Right forelimb (tissue), 1 donor: ENCODE measurements around the gene ATP6V1B1.
A peak's percentile ranks its signal among the peaks of the same experiment; 100 is the strongest.

ENCODE experiments used
- DNase-seq: peaks from one replicate; pipeline ENCODE4 v3.0.0-alpha.2; 2018

ATP6V1B1 gene

GRCh38 chr2:70947556-70948184, 12.0 kb downstream of the ATP6V1B1 start:
- no peak for DNase-seq

- DNase-seq: peak; percentile 87
These were observed 12.8 kb downstream of the ATP6V1B1 start for GRCh38 chr2:70948337-70949003.

- no peak for DNase-seq
These were observed 13.4 kb downstream of the ATP6V1B1 start for GRCh38 chr2:70949086-70949485.

- DNase-seq: no peak
These were observed 19.2 kb downstream of the ATP6V1B1 start for GRCh38 chr2:70954886-70955285.

GRCh38 chr2:70956141-70956540, 20.4 kb downstream of the ATP6V1B1 start:
- DNase-seq: no peak

- no peak for DNase-seq
These were observed 22.1 kb downstream of the ATP6V1B1 start for GRCh38 chr2:70957798-70958197.

- DNase-seq: no peak
These were observed 23.1 kb downstream of the ATP6V1B1 start for GRCh38 chr2:70958759-70959158.

GRCh38 chr2:70959271-70959761, 23.6 kb downstream of the ATP6V1B1 start:
- no peak for DNase-seq

GRCh38 chr2:70959851-70960832, 24.4 kb downstream of the ATP6V1B1 start:
- no peak for DNase-seq

GRCh38 chr2:70960833-70961647, 25.3 kb downstream of the ATP6V1B1 start:
- no peak for DNase-seq

- DNase-seq: no peak
These were observed 25.9 kb downstream of the ATP6V1B1 start for GRCh38 chr2:70961648-70961994.

GRCh38 chr2:70962211-70962884, 26.6 kb downstream of the ATP6V1B1 start:
- DNase-seq: no peak

- DNase-seq: no peak
These were observed 27.5 kb downstream of the ATP6V1B1 start for GRCh38 chr2:70962885-70963878.

- no peak for DNase-seq
These were observed 28.4 kb downstream of the ATP6V1B1 start for GRCh38 chr2:70964133-70964532.

- DNase-seq: peak; percentile 52
These were observed 29.1 kb downstream of the ATP6V1B1 start for GRCh38 chr2:70964596-70965386.

GRCh38 chr2:70965506-70965905, 29.8 kb downstream of the ATP6V1B1 start:
- no peak for DNase-seq

- no peak for DNase-seq
These were observed 31.0 kb downstream of the ATP6V1B1 start for GRCh38 chr2:70966681-70967080.

- no peak for DNase-seq
These were observed 31.5 kb downstream of the ATP6V1B1 start for GRCh38 chr2:70967189-70967588.

- DNase-seq: no peak
These were observed 38.9 kb downstream of the ATP6V1B1 start for GRCh38 chr2:70974592-70974991.

- no peak for DNase-seq
These were observed 39.5 kb downstream of the ATP6V1B1 start for GRCh38 chr2:70975237-70975636.
